GM10847 (cell line): ENCODE data around the gene ECHDC3.

ENCODE experiments used
- POLR2A ChIP-seq: IDR thresholded peaks from 2 replicates; pipeline ENCODE4 v1.6.1; 2011; ENCODE audit not compliant: insufficient read length; ENCODE audit errors: extremely low read depth

ECHDC3 gene

GRCh38 chr10:11741608-11742007 is 574 bp upstream of the ECHDC3 start:
- no peak for TF ChIP-seq POLR2A

- TF ChIP-seq POLR2A, result no peak
Observed at GRCh38 chr10:11742779-11743298, 657 bp downstream of the ECHDC3 start.

GRCh38 chr10:11743461-11744338 is 1.5 kb downstream of the ECHDC3 start:
- no peak for TF ChIP-seq POLR2A

- no peak for TF ChIP-seq POLR2A
Observed at GRCh38 chr10:11745045-11745444, 2.9 kb downstream of the ECHDC3 start.

DNA sequence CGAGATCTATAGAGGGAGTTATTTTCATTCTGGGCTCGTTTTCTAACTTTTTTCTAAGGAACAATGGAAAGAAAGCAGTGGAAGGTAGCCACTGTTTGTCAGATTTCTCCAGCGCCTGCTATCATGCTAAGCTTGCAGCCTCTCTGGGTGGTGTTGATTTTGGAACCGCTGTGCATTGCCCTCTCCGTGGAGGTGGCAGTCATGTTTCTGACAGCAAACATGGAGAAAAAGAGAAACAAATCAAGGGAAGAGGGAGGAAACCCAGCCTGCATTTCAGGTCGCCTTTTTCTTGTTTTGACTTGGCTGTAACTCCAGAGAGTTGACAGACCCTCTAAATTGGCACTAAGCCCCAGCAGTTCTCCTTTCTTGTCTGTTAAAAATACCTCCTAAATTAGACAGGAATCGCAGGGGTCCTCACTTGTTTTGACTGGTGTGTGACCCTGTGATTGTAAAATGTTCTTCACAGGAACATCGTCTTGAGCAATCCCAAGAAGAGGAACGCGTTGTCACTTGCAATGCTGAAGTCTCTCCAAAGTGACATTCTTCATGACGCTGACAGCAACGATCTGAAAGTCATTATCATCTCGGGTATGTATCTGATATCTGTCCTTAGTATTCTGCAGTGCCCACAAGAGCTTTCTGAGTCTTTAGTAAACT is 4.8 kb downstream of the ECHDC3 start:
- no peak for TF ChIP-seq POLR2A

DNA sequence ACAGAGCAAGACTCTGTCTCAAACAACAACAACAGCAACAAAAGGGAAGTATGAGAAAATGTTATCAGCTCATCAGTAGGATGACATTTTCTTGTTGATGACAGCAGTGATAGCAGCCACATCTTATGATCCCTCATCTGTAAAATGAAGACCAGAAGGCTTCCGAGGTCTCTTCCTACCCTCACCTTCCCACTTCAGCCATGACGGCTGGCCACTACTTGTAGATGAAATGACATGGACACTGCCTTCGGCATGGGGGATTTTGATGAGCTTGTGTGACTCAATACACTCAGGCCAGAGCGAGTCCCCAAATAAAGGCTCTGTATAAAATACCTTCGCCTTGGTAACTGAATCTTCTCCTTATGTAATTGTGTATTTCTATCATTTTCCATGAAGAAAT is 6.7 kb downstream of the ECHDC3 start:
- no peak for TF ChIP-seq POLR2A

GRCh38 chr10:11750420-11750819 is 8.2 kb downstream of the ECHDC3 start:
- TF ChIP-seq POLR2A, result no peak

DNA sequence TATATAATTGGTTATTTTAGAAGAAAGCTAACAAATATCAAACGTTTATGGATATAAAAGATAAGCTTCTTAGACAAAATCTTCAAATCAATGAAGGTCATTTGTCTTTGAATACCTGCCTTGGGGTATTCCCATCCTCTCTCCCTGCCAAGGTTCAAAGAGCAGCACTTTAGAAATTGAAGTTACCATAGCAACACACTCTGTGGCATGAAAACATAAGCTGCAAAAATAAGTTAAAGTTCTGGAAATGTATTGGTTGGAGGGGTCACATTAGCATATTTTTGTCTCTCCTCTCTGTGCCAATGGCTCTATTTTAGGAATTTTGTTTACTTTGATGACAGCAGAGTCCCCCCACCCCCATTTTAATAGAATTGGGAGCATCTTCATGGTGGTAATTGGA is 12.0 kb downstream of the ECHDC3 start:
- TF ChIP-seq POLR2A, result no peak

DNA sequence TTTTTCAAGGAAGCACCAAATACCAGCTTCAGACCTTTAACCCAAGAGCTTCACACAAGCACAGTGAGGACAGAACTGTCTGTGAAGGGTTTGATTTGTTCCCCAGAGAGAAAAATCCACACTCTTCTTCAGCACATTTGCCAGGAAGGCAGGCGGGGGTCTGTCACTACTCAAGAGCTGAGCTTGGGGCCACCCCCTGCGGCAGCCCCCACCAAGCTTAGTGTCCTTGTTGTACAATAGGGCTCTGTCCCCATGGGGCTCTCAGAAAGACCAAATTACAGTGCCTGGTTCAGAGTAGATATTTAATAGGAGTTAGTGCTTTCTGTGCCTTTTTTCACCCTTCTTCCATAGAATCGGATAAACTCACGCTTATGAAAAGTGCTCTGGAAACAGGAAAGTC is 12.4 kb downstream of the ECHDC3 start:
- TF ChIP-seq POLR2A, result no peak

DNA sequence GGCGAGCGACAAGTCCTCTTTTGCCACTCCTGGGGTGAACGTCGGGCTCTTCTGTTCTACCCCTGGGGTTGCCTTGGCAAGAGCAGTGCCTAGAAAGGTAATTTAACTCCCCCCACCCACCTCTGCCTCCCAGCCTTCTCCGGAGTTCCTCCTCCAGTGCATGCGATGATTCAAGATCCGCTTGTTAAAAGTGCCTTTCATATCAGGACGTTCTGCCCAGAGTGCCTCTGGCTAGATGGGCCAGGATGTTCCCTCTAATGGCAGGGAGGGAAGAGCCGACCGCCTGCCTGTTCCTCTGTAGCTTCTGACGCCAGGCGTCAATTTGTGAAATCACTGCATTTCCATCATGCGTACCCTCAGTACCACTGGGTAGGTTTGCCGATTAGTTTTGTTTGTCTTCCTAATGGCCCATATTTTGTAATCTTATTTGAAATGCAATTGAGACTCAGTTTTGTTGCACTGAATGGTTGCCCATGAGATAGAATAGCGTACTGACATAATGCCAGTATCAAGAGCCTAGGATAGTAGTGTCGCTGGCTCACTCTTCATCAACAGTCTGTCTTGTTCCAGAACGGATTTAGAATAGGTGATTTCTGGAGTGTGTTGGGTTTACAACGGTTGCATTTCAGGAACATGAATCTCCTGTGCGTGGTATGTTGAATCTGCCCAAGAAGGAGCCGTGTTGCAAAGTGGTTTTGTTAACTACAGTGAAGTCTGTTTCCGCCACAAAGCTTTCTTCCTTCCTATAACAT is 13.5 kb downstream of the ECHDC3 start:
- no peak for TF ChIP-seq POLR2A

DNA sequence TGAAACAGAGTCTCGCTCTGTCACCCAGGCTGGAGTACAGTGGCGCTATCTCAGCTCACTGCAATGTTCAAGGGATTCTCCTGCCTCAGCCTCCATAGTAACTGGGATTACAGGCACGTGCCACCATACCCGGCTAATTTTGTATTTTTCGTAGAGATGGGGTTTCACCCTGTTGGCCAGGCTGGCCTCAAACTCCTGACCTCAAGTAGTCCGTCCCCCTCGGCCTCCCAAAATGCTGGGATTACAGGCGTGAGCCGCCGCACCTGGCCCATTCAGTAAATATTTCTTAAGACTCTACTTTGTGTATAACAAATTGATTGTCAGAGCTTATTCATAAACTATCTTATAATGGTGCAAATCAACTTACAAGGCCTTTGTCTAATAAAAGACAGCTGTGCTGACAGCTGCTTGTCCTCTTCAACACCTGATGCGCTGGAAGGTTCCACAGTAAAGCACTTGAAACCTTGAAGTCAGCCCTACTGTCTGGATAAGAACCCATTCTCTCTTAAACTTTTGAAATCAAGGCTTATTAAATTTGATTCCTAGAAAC is 14.7 kb downstream of the ECHDC3 start:
- no peak for TF ChIP-seq POLR2A

DNA sequence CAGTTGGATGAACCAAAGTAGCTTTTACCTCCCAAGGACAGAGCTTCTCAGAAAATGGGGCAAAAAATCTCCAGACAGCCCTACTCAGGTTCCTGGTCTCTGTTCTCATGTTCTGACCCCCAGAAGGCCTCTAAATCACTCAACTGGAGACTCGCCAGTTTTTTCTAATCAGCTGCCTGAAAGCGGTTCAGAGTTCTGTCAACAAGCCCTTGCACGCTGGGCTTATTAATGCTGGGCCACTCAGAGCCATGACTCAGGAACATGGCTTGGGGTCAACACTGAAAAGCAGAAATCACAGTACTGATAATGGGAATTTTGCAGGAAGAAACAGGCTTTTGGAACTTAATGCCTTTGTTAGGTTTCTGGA is 15.3 kb downstream of the ECHDC3 start:
- TF ChIP-seq POLR2A, result no peak

DNA sequence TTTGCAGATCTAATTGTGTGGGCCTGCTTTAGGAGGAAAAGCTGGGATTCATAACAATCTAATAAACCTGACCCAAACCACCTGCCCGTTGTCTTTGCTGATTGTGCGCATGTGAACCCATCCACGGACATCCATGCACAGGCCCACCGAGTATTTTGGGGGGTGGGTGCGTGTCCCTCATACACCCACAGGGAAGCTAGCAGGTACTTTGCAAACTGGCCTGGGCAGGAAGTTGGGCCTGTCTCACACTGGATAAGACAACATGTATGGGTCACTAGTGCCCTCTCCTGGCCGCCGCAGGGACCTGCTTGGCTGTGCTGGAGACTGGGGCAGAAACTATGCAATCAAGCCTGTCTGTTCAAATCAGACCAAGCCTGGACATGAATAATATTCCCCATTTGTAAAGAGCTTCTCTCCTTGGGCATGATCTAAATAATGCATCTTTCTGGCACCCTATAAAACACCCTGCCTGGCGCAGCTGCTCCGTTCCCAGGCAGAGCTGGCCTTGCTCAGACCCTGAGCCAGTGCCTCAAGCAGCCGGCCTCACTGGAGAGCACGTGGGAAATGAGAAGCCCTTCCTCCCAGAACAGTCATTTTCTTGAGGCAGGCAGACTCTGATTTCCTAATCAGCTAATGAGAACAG is 15.8 kb downstream of the ECHDC3 start:
- no peak for TF ChIP-seq POLR2A

DNA sequence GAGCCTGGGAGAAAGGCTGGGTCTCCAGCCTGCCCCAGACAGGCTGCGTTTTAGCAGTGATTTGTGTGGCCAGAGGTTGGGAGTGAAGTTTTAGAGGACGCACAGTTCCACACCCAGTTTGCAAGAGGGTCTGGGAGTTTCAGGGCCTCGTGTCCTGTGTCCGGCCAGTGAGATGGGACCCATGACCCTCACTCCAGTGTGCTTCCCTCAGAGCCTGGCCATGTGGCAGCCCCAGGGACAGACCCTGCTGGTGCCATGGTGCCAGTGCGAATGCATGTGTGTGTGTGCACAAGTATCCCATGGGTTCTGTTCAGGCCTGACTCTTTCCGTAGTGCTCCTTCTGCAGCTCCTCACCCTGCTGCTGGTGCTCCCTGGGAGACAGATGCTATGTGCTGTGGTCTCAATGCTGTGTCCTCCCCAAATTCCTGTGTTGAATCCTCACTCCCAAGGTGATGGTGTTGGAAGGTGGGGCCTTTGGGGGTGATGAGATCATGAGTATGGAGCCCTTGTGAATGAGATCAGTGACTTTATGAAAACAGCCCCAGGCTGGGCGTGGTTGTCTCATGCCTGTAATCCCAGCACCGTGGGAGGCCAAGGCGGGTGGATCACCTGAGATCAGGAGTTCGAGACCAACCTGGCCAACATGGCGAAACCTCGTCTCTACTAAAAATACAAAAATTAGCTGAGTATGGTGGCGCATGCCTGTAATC is 16.5 kb downstream of the ECHDC3 start:
- no peak for TF ChIP-seq POLR2A
